ENCODE measurements around the gene KLHL15.

The KLHL15 gene

DNA sequence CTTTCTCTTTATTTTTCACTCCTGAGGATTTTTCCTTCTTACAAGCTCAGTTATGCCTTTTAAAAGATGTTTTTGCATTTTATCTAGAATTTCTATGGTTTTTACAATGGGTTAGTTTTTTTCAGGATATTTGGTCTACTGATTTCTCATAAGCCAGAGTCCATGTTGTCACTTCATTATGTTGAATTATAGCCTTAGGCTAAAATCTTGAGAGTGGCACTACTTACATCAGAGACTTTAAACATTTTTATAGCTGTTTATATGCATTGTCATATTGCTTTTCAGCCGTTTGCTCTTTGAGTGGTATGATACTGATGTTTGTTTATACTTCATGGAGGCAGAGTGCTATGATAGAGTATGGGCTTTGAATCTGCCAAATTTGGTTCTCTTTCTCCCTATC is 82.8 kb downstream of the KLHL15 start:
- no peak for DNase-seq

DNA sequence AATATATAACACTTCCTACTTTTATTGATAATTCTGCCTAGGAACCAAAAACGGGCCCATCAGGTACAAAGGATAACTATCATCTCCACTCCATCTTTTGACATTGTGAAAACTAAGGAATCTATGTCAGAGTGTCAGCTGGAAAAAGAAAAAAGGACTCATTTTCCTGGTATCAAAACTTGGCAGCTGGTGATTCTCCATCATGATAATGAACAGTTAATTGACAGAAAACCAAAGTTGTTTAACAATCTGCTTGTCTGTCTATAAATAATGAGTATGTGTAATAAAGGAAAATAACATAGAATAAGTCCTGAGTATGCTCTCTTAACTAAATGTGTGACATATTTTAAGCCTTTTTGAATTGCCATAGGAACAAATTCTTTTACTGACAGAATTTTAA is 87.8 kb downstream of the KLHL15 start:
- no peak for DNase-seq

DNA sequence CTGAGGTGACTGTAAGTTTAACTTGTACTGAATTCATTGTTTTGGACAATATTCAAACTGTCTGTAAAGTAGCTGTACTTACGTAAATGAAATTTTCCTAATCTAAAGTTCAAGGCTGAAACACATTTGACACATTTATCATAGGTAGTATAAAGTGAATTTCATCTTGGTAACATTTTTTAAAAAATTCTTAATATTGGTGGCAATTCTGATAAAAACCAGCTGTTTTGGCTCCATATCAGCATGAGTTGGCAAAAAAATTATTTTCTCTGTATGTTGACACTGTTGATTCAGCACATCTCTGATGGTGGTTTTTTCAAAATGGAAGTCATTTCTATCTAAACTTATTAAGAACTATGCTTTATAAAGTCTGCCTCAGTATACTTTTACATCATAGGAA is 88.3 kb downstream of the KLHL15 start:
- no peak for DNase-seq

DNA sequence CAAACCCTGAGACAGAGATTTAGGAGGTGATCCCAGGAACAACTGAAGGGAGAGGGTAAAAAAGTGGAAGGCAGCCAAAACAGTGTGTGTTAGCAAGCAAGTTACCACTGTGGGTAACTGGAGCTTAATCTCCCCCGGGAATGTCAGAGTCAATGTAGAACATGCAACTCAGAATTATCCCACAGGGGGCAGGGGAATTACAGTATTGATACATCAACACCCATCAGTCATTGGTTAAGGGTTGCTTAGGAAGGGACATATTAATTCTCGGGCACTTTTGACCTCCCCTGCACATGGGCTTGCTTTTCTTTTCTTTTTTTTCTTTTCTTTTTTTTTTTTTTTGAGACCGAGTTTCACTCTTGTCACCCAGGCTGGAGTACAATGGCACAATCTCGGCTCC is 89.9 kb downstream of the KLHL15 start:
- no peak for DNase-seq

DNA sequence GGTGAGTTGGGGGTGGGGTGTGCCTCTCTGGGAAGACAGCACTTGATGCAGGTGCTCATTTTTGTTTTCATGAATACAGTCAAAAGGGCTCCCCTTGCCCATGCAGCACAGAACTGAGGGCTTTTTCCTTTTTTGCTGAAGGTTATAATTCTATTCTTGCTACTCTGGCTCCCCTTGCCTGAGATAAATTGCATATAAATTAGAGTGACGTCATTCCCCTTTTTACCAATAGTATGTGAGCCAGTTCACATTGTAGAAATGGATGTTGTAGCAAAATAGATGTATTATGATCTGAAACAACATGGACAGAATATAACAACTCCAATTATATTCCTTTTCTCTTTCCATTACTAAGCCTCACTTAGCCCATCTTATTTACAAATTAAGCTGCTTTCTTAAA is 90.8 kb downstream of the KLHL15 start:
- DNase-seq = no peak

DNA sequence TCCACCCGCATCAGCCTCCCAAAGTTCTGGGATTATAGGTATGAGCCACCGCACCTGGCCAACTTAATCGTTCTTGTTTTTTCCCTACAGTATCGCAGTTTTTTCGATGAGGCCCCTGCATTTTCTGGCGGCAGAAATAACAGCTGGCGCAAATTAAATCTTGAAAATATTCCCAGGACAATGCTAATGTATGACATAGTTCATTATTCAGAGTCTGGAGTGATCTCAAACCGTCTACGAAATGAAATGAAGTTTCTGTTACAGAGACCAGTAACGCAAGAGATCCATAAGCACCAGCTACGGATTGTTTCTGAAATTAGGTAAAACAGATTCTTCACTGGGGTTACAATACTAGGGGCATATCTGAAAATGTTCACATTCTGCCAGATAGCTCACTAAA is 91.9 kb downstream of the KLHL15 start:
- no peak for DNase-seq

All from DMS79 treated with DMSO at 0.1 percent for 48 hours (cell line).